Stimulated activated CD4-positive, alpha-beta T cell treated with anti-CD3 and anti-CD28 coated beads, Interleukin-15, amount 100 ng/mL, for 48 hours (primary cell): ENCODE data around the gene ARL15.

Source experiments
- DNase-seq, 2 donors: peaks; one replicate each; pipeline ENCODE4 v3.0.0-alpha.2; 2020; ENCODE audit warnings: low read depth in 2 of 2

ARL15 gene

DNA sequence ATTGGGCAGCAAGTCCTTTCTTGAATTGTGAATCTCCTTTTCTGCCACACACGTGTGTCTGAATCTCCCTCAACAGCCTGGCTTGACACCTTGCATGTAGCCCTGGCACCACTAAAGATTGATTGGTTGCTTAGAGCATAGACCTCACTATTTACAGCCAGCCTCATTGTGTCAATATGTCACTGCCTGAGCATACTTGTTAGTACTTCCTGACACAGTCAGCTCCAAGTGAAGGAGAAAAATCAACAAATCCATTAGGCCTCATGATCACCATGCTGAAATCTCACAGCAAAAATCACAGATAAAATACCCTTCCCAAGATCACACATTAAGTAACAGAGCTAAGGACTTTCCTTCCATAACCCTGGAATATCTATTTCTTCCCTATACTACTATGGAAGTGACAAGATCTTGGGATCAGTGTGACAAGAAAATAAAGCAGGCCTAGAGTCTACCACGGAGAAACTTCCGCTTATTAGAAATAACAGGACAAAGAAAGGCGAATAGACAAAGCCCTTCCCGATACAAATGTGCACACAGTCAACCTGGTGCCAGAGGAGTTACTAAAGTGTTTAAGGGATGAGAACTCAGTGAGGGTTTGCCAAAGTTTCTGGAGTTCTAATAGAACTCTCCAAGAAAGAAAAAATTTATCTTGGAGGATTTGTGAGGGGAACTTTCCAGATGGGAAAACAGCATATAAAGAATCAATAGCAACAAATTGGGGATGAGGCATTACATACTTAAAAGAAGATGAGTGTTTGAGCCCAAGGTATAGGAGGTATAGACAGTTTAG, 5.6 kb upstream of the ARL15 start:
- DNase-seq = no peak

DNA sequence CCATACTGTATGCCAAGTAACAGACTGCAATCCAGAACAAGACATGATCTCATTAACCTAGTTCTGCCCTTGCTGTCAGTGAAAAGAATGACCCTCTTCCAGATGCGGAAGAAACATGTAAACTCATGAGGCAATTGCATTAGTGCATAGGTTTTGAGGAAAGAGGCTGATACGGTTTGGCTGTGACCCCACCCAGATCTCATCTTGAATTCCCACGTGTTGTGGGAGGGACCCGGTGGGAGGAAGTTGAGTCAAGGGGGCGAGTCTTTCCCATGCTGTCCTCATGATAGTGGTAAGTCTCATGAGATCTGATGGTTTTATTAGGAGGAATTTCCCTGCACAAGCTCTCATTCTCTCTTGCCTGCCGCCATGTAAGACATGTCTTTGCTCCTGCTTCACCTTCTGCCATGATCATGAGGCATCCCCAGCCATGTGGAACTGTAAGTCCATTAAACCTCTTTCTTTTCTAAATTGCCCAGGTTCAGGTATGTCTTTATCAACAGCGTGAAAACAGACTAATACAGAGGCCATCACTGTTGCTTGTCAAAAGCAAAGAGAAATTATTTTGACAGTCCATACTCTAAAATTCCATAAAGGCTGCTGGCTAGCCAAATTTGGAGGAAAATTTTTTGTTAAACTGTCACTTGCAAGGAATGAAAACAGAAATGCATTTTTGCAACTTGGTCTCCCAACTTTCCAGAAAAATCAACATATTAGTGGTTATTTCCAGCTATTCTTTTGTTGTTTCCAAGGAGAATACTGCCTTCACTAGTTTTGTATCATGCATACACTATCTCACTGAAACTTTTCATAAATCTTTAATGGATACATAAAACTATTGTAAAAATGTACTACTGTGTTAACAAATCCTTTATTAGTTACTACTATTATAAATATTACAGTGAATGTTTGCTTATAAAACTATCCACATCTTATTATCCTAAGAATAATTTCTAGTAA, 3.2 kb upstream of the ARL15 start:
- no peak for DNase-seq

DNA sequence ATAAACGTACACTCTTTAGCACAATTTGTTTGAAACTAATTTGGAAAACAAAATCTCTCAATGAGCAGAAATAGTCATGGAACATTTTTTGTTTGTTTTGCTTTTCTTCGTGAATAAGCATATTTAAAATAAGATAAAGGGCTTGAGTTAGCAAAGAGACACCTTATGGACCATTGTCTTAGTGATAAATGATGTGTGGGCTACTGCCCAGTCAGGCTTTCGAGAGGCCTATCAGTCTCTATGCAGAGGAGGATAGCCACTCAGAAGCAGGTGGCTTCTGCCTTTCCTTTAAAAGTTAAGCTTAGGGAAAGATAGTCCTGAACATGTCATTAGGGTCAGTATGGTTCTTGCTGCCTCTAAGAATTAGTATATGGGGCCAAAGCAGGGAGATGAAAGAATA, 2.1 kb upstream of the ARL15 start:
- no peak for DNase-seq

DNA sequence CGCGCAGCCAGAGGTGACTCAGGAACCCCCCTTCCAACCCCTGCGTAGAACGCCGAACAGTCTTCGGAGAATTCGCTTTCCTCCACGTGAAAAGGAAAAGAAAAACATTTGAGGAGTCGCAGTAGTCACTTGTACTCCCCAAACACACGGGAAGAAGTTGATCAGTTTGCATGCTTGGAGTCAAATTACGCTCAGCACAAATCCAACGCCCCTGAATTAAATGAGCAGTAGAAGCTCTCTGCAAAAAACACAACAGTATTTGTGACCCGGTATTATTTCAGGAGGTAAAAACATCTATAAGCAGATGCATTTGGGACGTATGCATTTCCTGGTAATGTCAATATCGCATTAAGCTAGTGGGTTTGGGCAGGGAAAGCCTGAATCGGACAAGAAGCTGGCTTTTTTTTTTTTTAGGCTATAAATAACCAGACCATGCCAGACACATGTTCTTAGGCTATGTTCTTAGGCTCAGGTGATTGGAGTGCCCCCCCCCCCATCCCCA, 854 bp upstream of the ARL15 start:
- DNase-seq = no peak

DNA sequence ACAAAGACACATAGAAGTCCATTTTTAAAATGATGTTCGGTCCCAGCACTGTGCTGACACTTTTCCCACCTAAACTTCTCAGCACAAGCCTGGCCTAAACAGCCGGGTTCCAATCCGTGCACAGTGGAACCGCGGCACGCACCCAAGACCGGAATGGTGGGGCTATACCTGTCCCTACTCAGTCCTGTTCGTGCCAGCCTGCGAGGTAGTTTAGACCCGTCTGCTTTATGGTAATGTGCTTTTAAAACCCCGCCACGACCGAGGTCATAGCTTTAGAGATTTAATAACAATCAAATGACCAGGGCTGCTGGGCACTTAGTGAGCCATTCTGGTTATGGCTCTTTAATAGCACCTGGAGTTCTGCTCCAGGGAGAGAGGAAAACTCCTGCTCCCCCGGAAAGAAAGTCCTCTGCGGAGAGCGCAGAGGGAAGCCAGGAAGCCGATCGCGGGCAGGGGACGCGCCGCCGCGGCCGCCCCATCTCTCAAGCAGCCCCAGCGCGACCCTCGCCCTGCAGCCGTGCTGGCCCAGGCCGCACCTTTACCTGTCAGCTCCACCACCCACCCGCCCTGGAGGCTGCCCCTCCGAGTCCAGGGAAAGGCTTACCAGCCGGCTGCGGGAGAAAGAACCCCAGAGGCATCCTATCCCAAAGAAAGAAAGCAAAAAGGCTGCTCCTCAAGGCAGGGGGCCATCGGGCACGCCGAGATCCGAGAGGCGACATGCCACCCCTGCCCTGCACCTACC, 511 bp downstream of the ARL15 start:
- DNase-seq = no peak

DNA sequence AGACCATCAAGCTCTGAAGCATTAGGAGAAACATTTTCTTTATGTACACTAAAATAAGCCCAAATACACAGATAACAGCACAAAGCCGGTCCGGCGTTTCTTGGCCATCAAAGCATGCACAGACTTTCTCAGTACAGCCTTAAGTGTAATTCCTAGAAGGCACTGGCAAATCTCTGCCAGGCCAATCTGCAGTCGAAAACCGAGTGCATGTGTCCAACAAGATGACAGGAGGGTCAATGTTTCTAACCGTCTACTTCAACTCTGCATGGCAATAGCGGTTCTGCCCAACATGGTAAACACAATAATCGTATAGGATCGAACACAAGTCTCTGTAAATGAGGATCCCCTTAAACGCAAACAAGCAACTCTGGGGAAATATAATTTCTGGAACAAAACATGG, 1.1 kb downstream of the ARL15 start:
- no peak for DNase-seq

DNA sequence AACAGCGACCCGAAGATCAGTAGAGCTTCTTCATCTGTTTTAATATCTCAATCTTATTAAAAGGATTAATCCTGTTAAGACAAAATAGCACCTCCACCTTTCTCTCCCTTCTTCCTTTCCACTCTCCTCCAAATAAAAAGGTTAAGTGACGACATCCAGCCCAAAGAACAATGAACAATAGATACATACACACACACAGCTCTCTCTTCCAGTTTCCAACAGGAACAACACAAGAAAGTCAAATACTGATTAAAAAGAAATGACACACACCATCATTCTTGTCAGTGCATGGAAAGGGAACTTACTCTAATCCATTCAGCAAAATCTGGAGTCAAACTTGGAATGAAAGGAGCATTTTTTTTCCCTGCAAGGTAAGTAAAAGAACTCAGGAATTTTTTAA, 2.8 kb downstream of the ARL15 start:
- DNase-seq = no peak

DNA sequence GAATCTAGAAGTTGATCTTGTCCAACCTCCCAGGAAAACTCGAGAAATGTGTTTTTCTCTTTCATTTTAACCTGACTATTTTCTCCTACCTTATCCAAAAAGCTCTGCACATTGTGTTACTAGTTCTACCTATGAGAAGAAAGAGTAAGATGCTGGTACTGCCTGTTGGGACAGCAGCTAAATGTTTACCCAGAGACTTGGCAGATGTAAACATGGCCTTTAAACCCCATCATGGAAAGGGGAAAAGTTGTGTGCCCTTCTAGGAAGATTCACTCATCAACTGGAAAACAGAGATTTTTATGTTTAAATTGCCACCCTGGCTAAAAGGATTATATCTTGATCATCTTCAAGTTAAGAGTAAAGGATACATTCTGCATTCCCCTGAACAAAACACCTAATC, 3.5 kb downstream of the ARL15 start:
- DNase-seq = no peak

DNA sequence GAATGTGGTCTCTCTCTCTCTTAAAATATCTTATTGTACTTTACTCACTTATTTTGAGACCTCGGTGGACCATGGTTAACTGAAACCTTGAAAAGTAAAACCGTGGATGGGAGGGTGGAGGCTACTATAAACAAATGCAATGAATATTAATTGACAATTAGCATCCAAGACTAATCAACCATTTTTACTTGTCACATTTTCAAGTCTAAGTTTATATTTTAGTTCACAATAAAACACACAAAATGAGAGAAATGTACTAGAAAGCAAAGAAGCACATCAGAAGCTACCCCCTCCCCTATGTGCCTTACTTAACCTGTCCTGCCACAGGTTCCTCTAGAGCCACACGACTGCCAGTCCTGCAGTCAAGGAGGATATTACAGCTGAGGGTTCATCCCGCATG, 4.6 kb downstream of the ARL15 start:
- DNase-seq = no peak

DNA sequence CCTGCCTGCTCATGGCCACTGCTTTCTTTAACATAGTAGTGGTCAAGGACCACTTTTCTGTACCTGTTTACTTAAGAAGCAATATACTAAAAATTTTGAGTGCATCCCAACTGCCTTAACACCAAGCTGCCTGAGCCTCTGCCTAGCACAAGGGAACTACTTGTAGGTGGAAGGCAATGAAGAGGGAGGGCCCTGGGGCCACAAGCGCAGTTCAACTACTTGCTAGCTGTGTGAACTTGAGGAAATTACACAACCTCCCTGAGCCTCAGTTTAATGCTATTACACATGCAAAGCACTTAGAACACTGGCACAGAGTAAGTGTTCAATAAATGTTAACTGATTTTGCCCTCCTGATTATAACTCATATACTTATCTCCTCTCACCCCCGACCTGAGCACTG, 6.3 kb downstream of the ARL15 start:
- DNase-seq = no peak

DNA sequence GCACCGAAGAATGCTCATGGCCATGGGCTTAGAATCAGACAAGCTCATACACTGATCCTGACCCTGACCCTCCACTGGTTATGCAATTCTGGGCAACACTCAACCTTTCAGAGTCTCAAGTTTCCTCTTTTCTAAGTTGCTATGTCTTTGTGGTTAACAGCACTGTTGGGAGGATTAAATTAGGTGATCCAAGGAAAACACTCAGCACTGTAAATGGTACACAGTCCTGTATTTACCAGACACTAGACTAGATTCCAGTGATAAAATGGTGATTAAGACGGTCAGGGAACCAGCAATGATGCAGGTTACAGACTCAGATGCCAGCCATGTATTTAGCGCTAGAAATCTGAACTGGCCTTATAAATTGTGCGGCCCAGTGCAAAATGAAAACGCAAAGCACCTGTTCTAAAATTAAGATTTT, 8.1 kb downstream of the ARL15 start:
- DNase-seq = no peak

DNA sequence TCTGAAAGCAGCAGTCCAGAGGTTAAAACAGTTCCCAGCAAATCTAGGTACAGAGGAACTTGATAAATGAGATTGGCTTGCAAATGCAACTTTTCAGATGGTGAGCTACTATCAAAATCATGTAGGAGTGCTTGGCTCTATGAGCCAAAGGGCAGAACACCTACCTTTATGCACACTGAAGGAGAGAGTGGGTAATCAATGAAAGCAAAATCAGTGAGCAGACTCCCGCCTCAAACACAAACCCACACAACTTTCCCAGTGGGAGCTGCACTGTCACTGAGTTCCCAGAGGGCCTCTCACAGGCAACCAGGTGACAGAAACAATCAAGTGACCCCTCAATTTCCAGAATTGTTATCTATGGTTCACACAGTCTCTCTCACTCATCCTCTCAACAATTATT, 8.5 kb downstream of the ARL15 start:
- DNase-seq = no peak

DNA sequence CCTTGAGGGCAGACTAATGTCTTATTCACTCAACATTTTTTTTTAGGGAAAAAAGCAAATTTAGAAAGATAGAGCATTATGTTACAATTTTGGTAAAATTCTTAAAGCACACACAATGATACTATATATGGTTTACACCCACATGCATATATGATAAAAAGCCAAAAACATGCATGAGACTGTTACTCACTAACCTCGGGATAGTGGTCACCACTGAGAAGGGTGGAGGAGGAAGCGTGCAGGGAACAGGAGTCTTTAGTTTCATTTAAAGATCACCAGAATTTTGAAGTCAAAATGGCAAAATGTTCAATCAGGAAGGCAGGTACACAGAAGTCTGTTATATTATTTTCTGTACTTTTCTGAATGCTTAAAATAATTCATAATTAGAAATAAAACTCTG, 9.2 kb downstream of the ARL15 start:
- DNase-seq = no peak

DNA sequence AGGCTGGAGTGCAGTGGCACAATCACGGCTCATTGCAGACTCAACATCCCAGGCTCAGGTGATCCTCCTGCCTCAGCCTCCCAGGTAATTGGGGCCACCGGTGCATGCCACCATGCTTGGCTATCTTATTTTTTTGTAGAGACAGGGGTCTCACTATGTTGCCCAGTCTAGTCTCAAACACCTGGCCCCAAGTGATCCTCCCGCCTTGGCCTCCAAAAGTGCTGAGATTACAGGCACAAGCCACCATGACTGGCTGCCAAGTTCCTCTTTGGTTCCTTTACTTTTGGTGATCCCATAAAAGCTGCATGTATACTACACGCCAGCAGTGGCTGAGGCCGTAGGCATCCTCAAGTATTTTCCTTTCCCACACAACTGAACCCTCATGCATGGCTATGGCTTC, 11.4 kb downstream of the ARL15 start:
- no peak for DNase-seq

DNA sequence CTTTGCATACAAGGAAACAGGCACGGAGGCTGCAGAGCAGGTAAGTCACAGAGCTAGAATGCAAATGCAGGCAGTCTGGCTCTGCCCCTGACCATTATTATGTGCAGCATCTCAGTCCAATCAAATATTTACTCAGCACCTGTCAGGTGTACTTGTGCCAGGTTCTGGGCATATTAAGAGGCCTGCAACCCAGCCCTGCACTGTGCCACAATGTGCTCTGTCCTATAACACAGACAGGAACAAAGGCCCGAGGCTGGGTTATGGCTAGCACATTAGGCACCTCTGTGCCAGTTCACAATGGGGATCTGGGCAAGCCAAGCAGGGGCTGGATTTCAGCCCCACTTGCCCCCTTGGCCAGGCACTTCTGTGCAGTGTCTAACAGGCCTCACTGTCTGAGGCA, 14.0 kb downstream of the ARL15 start:
- no peak for DNase-seq

DNA sequence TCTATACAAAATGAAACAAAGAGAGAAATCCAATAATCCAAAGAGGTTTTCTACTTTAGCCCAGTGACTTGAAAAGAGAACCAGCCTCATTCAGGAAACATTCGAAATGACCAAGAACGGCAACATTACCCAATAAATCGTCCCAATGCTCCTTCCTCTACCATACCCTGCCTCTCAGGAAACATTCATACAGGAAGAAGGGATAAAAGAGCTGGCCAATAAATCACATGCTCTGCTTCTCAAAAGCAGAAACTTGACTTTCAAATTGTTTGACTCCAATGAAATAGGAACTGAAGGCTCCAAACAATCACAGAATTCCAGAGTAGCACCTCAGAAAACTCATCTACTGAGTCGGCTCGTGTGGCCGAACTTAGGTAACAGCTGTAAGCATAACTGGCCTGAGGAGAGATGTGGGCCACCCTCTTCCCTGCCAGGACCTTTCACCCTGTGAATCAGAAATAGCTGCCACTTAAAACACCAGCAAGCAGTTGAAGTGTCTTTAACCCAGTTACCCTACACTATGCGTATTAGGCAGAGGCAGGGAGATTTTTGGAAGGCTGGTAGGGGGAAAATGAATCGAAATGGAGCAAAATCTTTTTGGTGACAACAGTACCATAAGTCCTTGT, 14.6 kb downstream of the ARL15 start:
- DNase-seq = no peak

DNA sequence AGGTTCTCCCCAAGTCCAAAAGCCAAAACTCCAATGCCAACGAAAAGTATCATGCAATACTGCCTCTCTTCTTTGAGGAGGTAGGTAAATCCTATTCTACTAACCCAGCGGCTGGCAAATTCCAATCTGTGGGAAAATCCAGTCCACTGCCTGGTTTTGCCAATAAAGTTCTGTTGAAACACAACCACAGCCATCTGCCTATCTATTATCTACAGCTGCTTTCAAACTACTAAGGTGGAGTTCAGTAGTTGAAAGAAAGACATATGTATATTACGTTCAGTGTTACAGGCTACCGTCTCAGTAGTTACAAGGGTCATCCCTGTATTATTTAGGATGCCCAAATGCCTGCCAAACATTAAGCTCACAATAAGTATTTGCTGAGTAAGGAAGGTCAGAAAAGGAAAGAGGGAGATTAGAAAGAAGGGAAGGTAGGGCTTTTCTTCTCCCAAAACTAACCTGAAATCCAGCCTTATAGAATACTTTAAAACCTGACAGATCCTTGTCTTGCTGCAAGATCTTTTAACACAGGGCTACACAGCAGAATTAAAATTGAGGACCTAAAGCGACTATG, 16.2 kb downstream of the ARL15 start:
- DNase-seq = no peak

DNA sequence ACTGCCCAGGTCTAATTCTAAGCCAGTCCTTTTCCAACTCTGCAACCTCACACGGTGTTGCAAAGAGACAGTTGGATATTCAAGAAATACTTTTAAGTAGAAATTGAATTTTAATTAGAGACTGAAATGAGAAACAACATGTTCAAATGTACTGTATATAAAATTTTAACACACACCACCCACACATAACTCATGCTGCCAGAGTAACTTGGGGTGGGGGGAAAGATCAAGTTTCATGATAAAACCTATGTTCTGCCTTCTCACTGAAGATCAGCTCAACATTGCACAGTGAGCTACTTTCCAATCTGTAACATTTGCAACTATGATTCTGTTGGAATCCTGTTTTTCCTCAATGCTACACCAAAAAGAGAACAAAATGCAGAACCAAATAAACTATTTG, 17.5 kb downstream of the ARL15 start:
- no peak for DNase-seq

DNA sequence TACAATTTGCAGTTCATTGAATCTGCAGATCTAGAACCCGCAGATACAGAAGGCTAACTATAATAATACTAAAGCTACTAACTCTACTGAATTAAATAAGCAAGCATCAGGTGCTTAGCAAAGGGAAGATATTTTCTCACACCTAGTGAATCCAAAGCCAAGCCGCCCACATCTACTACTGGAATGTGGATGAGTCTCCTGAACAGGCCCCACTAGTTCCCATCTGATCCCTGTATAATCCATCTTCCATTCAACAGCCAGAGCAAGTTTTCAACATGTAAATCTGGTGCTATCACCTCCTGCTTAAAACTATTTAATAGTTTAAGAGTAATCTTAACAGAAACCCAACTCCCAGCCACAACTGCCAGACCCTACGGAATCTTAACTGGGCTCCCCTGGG, 18.9 kb downstream of the ARL15 start:
- DNase-seq = no peak

DNA sequence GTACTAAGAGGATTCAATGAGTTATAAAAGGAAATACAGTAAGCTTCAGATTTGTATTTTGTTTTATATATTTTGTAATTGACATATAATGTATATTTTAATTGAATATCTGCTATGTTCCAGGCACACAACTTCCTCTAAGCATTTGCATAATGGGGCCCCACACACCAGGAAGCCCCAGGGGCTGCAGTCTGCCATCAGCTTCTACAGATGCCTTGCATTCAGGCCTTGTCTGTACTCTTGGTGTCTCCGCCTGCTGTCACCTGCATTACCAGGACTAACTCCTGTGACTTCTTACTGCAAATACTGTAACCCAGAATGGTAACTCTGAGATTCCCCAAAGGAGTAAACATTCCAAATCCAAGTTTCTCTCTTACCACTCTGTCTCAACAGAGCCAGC, 20.6 kb downstream of the ARL15 start:
- no peak for DNase-seq

DNA sequence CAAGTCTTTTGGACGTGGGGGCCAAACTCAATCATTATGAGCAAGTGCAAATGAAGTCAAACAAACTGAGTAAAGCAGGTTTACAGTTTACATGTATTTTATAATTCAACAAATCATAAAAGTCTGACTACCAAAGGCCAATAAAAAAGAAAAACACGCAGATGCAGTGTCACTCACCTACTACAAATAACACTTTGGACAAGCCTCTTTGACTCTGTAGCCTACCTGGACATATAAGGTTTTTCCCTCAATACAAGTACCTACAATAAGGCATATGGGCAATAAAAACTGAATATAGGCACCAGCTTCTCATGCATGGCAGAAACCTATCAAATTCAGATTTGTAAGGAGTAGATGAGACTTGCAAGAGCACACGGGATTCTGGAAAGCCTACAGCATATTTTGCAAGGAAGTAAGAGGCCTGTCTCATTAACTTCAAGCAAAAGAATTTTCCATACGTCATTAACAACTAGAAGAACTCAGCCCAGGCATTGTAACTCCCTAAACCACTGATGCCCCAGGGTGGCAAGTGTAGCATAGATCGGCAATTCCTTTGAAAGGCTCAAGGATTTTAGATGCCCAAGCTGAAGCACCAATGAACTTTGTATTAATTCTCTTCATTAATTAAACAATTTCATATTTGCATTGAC, 21.7 kb downstream of the ARL15 start:
- no peak for DNase-seq
